KOPT-K1 (cell line): ENCODE measurements around the gene NBPF10.
"Not testable (repeated sequence)": the region's sequence is repeated elsewhere in the genome, so short reads cannot be mapped to it uniquely, and the experiment has no call there.

Experiments used
- H3K27ac ChIP-seq: fragments of 200-600 bp; sonication (generic); 2 replicates; pipeline ENCODE4 v1.5.1; 2016; ENCODE audit warnings: antibody characterized with exemption, mild to moderate bottlenecking, low read depth, low read length; ENCODE audit not compliant: poor library complexity, severe bottlenecking
- H3K36me3 ChIP-seq: fragments of 200-600 bp; sonication (generic); 2 replicates; pipeline ENCODE4 v1.5.1; 2017; ENCODE audit warnings: antibody characterized with exemption, mild to moderate bottlenecking, low read length, moderate library complexity; ENCODE audit not compliant: insufficient read depth
- H3K9me3 ChIP-seq: fragments of 200-600 bp; sonication (generic); 2 replicates; pipeline ENCODE4 v1.5.1; 2017; ENCODE audit warnings: antibody characterized with exemption, low read length, mild to moderate bottlenecking; ENCODE audit not compliant: insufficient read depth, poor library complexity, severe bottlenecking

NBPF10 gene, protein sequence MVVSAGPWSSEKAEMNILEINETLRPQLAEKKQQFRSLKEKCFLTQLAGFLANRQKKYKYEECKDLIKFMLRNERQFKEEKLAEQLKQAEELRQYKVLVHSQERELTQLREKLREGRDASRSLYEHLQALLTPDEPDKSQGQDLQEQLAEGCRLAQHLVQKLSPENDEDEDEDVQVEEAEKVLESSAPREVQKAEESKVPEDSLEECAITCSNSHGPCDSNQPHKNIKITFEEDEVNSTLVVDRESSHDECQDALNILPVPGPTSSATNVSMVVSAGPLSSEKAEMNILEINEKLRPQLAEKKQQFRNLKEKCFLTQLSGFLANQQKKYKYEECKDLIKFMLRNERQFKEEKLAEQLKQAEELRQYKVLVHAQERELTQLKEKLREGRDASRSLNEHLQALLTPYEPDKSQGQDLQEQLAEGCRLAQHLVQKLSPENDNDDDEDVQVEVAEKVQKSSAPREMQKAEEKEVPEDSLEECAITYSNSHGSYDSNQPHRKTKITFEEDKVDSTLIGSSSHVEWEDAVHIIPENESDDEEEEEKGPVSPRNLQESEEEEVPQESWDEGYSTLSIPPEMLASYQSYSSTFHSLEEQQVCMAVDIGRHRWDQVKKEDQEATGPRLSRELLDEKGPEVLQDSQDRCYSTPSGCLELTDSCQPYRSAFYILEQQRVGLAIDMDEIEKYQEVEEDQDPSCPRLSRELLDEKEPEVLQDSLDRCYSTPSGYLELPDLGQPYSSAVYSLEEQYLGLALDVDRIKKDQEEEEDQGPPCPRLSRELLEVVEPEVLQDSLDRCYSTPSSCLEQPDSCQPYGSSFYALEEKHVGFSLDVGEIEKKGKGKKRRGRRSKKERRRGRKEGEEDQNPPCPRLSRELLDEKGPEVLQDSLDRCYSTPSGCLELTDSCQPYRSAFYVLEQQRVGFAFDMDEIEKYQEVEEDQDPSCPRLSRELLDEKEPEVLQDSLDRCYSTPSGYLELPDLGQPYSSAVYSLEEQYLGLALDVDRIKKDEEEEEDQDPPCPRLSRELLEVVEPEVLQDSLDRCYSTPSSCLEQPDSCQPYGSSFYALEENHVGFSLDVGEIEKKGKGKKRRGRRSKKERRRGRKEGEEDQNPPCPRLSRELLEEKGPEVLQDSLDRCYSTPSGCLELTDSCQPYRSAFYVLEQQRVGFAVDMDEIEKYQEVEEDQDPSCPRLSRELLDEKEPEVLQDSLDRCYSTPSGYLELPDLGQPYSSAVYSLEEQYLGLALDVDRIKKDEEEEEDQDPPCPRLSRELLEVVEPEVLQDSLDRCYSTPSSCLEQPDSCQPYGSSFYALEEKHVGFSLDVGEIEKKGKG (N-terminal part only)

GRCh38 chr1:146144465-146144864, at the start of gene NBPF10:
TSS of gene NBPF10 (minus strand) at chr1:146144804. CDS start at chr1:146144769, 35 bp downstream.
- not testable (repeated sequence) for H3K9me3 ChIP-seq, H3K27ac ChIP-seq, H3K36me3 ChIP-seq

DNA sequence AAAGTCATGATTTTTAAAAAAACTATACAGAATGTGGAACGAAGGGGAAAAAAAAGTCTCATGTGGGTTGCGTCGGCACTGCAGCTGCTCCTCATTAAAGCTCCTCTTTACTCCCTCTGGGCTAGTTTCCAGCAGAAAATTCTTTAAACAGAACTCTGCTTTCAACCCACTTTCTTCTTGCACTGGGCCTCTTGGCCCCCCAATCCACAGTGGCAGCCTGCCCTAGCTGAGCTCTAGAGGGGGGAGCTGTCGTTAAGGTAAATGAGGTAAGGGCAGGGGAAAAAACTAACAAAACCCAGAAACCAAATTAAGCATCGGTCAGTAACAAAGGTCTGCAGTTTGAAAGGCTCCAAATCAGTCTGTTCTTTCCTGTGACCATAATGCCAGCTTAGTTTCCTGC, 29.9 kb upstream of the NBPF10 start:
- H3K9me3 ChIP-seq, H3K27ac ChIP-seq, H3K36me3 ChIP-seq: not testable (repeated sequence)

DNA sequence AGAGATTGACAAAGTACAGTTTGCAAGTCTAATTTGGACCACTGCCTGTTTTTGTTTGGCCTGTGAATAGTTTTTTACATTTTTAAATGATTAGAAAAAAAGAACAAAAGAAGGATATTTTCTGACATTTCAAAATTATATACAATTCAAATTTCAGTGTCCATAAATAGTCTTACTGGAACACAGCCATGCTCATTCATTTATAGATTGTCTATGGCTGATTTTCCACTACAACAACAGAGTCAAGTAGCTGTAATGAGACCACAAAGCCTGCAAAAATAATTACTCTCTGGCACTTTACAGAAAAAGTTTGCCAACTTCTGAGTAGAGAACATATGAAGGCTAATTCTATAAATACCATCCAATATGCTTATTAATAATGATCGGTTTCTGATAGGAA, 23.1 kb upstream of the NBPF10 start:
- not testable (repeated sequence) for H3K36me3 ChIP-seq, H3K27ac ChIP-seq, H3K9me3 ChIP-seq

- H3K27ac ChIP-seq, H3K9me3 ChIP-seq, H3K36me3 ChIP-seq: not testable (repeated sequence)
These were observed 22.7 kb upstream of the NBPF10 start for GRCh38 chr1:146167273-146167672.
